HepG2 (cell line): ENCODE measurements around the gene NSD2. TPM values are rescaled to one million over a fixed set of nuclear protein-coding genes. Genes with fewer than 3 reads are reported as not detected.

Experiments
- AGO2 ChIP-seq: fragments of 200-400 bp; formaldehyde crosslinking; optimal IDR thresholded peaks from 2 replicates; pipeline ENCODE3; 2017; ENCODE audit warnings: mild to moderate bottlenecking, low read depth, low read length, moderate library complexity
- ETV5 ChIP-seq: IDR thresholded peaks from 2 replicates; pipeline ENCODE4 v1.6.1; 2018; ENCODE audit warnings: missing biosample characterization, missing genetic modification reagents, inconsistent platforms, borderline replicate concordance
- GTF3A ChIP-seq: sonication (generic); formaldehyde crosslinking; conservative IDR thresholded peaks from 2 replicates; pipeline ENCODE4 v1.4.0; 2020; ENCODE audit warnings: mild to moderate bottlenecking, missing genetic modification reagents
- MYC ChIP-seq: sonication (generic); formaldehyde crosslinking; IDR thresholded peaks from 2 replicates; pipeline ENCODE4 v1.9.0; 2021; ENCODE audit warnings: missing genetic modification reagents, borderline replicate concordance
- NRL ChIP-seq: sonication (generic); formaldehyde crosslinking; IDR thresholded peaks from 2 replicates; pipeline ENCODE4 v1.5.0; 2020; ENCODE audit warnings: missing genetic modification reagents, mild to moderate bottlenecking, moderate library complexity, borderline replicate concordance
- SOX13 ChIP-seq, 3 experiments: fragments of 450-650 bp in 1 of 3; sonication (generic) in 1 of 3; formaldehyde crosslinking in 1 of 3; IDR thresholded peaks in 2 of 3; conservative IDR thresholded peaks in 1 of 3; 2 replicates each; pipeline versions ENCODE4 v1.5.0 to v1.6.1; 2016 to 2020; ENCODE audit warnings: antibody characterized with exemption in 1 of 3, mild to moderate bottlenecking in 1 of 3, missing compliant biosample characterization in 1 of 3, missing genetic modification reagents in 1 of 3, moderate library complexity in 1 of 3
- STAG1 ChIP-seq: sonication (generic); formaldehyde crosslinking; IDR thresholded peaks from 2 replicates; pipeline ENCODE4 v1.4.0; 2020; ENCODE audit warnings: missing genetic modification reagents
- ZNF503 ChIP-seq: sonication (generic); formaldehyde crosslinking; IDR thresholded peaks from 2 replicates; pipeline ENCODE4 v1.4.0; 2020; ENCODE audit warnings: missing genetic modification reagents
- polyA plus RNA-seq, 8 experiments: library from polyadenylated mRNA; depleted of rRNA in 3 of 8; stranded (reverse) in 7 of 8; unstranded in 1 of 8; fragments of >200 nt; fragmentation: Illumina TruSeq in 4 of 8; extraction: Trizol in 4 of 8; gene quantifications; 2 replicates each; pipeline versions ENCODE4 v1.2.1 to v1.2.3, GENCODE V29; 2011 to 2016; ENCODE audit warnings: low read depth in 4 of 8, missing spikeins in 1 of 8, mixed read lengths in 1 of 8; ENCODE audit not compliant: insufficient read depth in 1 of 8
- total RNA-seq, 5 experiments: library from RNA; depleted of rRNA; stranded (reverse); fragments of >200 nt; fragmentation: Illumina TruSeq; extraction: Trizol; gene quantifications; 2 replicates each; pipeline ENCODE4 v1.2.3, GENCODE V29; 2016; ENCODE audit warnings: low read depth in 1 of 5
- TF ChIP-seq, protein P1 (sequence below): sonication (generic); formaldehyde crosslinking; conservative IDR thresholded peaks from 2 replicates; pipeline ENCODE4 v1.8.0; 2022; ENCODE audit warnings: low read depth, missing genetic modification reagents

The NSD2 gene
- total and polyA plus RNA-seq, 2 of the 13 experiments (the other 11 are each of a cell fraction or from before 2014, with no cell fraction given), result 22.0 to 65.9 TPM

DNA sequence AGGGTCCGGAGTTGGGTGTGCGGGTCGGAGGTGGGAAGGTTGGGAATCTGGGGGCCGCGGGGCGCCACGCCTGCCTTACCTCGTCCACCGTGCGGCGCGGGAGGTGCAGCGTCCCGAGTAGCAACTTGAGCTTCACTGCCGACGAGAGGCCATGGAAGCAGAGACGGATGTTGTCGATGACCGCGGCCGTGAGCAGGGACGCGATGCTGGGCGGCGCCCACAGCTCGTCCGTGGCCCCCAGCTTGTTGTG, 137.4 kb downstream of the NSD2 start (continued):
- no peak for TF ChIP-seq SOX13 (IDR thresholded peaks at IDR 0.05)
- TF ChIP-seq SOX13 (CRISPR knock-in tag; conservative IDR thresholded peaks at IDR 0.05 in 1 of 2, IDR thresholded peaks at IDR 0.05 in 1 of 2), result 0 out of 4 replicates have a peak, but pooled peaks of 1 of the 2 experiments have one; percentile 18
- TF ChIP-seq, protein P1, sequence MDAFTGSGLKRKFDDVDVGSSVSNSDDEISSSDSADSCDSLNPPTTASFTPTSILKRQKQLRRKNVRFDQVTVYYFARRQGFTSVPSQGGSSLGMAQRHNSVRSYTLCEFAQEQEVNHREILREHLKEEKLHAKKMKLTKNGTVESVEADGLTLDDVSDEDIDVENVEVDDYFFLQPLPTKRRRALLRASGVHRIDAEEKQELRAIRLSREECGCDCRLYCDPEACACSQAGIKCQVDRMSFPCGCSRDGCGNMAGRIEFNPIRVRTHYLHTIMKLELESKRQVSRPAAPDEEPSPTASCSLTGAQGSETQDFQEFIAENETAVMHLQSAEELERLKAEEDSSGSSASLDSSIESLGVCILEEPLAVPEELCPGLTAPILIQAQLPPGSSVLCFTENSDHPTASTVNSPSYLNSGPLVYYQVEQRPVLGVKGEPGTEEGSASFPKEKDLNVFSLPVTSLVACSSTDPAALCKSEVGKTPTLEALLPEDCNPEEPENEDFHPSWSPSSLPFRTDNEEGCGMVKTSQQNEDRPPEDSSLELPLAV (CRISPR knock-in tag), result no peak
- no peak for TF ChIP-seq ZNF503
- no peak for TF ChIP-seq NRL (CRISPR knock-in tag)
- TF ChIP-seq ETV5, result no peak
- 0 out of 2 replicates have a peak, but pooled peaks have one; percentile 13 for TF ChIP-seq STAG1 (CRISPR knock-in tag)
- TF ChIP-seq MYC (CRISPR knock-in tag), result no peak
- no peak for TF ChIP-seq AGO2
- TF ChIP-seq GTF3A, result no peak
